GM12873 (cell line): ENCODE data around the gene ANXA4.

Source experiments
- TF ChIP-seq, protein P1 (sequence below): IDR thresholded peaks from 2 replicates; pipeline ENCODE4 v1.5.1; 2012; ENCODE audit warnings: low read depth, mild to moderate bottlenecking, moderate library complexity, low read length, control low read depth; ENCODE audit not compliant: insufficient read depth; ENCODE audit errors: missing control alignments

ANXA4 gene

DNA sequence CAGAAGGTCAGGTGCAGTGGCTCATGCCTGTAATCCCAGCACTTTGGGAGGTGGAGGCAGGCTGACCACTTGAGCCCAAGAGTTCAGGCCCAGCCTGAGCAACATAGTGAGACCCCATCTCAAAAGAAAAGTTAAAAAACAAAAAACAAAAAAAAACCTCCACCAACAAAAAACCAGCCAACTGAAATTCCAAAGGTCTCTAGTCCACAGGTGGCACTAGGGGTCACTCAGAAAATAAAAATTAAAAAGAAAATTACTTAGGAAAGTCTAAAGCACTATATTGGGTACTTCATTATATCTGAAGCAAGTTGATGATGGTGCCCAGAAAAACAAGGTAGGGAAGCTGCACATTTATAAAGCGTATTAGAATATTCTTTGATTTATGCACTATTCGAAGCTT, 26.9 kb downstream of the ANXA4 start:
- TF ChIP-seq, protein P1, sequence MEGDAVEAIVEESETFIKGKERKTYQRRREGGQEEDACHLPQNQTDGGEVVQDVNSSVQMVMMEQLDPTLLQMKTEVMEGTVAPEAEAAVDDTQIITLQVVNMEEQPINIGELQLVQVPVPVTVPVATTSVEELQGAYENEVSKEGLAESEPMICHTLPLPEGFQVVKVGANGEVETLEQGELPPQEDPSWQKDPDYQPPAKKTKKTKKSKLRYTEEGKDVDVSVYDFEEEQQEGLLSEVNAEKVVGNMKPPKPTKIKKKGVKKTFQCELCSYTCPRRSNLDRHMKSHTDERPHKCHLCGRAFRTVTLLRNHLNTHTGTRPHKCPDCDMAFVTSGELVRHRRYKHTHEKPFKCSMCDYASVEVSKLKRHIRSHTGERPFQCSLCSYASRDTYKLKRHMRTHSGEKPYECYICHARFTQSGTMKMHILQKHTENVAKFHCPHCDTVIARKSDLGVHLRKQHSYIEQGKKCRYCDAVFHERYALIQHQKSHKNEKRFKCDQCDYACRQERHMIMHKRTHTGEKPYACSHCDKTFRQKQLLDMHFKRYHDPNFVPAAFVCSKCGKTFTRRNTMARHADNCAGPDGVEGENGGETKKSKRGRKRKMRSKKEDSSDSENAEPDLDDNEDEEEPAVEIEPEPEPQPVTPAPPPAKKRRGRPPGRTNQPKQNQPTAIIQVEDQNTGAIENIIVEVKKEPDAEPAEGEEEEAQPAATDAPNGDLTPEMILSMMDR = no peak

- TF ChIP-seq, protein P1 = no peak
These were observed 27.3 kb downstream of the ANXA4 start for GRCh38 chr2:69769272-69769671.

DNA sequence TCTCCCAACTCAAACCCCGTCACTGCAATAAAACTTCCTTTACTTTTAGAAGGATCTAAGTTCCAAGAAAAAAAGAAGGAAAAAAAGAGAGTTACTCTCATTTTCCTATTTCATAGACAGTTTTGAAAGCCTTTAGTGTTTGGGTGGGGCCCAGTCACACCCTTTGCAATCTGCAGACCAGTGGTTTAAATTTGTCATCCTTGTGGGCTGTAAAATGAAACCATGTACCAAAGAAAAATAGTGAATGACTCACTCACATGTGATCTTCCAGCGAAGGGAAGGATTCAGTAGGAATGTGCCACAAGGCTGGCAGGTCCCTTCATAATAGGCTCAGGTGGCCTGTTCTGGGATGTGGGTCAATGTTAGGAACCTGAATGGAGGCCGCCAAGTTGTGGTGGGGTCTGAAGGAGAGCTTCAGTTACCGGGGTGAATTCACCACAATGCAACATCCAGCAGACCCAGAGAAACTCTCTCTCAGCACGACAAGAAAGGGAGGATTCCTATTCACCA, 28.3 kb downstream of the ANXA4 start:
- TF ChIP-seq, protein P1 = no peak

DNA sequence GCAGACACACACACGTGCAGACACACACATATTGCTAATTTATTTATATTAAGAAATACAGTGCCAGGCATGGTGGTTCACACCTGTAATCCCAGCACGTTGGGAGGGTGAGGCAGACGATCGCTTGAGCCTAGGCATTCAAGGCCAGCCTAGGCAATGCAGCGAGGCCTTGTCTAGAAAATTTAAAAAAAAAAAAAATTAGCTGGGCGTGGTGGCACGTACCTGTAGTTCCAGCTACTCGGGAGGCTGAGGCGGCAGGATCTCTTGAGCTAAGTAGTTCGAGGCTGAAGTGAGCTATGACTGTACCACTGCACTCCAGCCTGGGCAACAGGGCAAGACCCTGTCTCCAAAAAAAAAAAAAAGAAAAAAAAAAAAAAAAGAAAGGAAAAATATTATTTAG, 28.8 kb downstream of the ANXA4 start:
- TF ChIP-seq, protein P1 = no peak

- TF ChIP-seq, protein P1 = no peak
These were observed 29.5 kb downstream of the ANXA4 start for GRCh38 chr2:69771461-69771860.

GRCh38 chr2:69773206-69773605, 31.3 kb downstream of the ANXA4 start:
- TF ChIP-seq, protein P1 = no peak

DNA sequence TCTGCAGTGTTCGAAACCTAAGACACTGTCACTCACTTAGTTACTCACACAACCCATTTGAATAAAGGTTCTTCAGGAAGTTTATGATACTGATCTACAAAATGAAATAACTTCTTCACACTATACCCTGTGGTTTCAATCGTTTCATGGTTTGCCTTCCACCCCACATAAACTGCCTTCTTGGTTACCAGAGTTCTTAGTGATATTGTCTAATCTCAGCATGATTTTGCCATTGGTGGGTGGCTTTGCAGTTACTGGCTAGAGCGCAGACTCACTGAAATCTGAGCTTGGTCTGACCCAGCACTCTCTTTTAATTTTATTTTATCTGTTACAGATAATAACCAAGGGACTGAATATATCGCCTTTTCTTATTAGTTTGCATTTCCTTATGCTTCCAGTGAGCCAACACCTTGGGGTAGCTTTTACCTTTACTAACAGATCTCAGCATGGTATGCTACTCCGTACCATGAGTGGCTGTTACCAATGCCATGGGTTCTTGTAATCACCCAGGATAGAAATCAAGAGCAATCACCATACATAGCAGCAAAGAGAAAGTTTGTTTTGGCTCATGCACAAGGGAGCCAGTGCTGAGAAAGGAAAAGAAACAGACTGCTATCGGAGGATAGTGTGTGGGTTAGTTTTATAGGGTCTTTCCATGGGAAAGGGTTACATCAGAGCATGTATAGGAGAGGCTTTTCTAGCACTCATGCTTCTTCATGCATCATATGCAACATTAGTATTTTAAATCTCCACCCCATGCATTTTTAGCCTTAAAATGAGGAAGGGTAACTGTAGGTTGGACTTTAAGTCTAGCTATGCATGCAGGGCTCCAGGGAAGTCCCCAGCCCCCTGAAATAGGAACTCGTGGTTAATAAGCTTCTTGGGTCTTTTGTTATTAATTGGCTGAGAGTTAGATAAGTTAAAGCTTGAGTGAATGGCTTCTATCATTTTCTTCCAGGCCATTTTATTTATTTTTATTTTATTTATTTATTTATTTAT, 33.3 kb downstream of the ANXA4 start:
- TF ChIP-seq, protein P1 = no peak
